A673 (cell line): ENCODE measurements around the gene UGP2. TPM values are rescaled to one million over a fixed set of nuclear protein-coding genes. Genes with fewer than 3 reads are reported as not detected.

Experiments used
- BruUV-seq: library from RNA; stranded (reverse); fragments of 400-500 nt; replicated peaks from 2 replicates; lab custom pipeline; 2021; lab: Mats Ljungman, UMichigan
- CTCF ChIA-PET: fragments of 300-600 bp; sonication (Branson Sonifier 250); formaldehyde crosslinking; loops from one replicate; lab custom pipeline; 2022; ENCODE audit warnings: antibody characterized with exemption; lab: Charles Lee
- POLR2A ChIA-PET: fragments of 300-600 bp; sonication (Branson Sonifier 250); formaldehyde crosslinking; loops from one replicate; lab custom pipeline; 2022; ENCODE audit warnings: antibody characterized with exemption; ENCODE audit not compliant: low non-redundant PET; lab: Charles Lee
- DNase-seq: peaks from one replicate; pipeline ENCODE4 v3.0.0-alpha.2; 2015; ENCODE audit warnings: low spot score
- H3K27ac ChIP-seq: fragments of 200-600 bp; sonication (generic); 2 replicates; pipeline ENCODE4 v1.5.1; 2016; ENCODE audit warnings: mixed run types, low read depth, mild to moderate bottlenecking, mixed read lengths, antibody characterized with exemption, low read length; ENCODE audit not compliant: poor library complexity, severe bottlenecking
- H3K27me3 ChIP-seq: fragments of 200-600 bp; sonication (generic); replicated peaks from 2 replicates; pipeline ENCODE4 v1.6.1; 2017; ENCODE audit warnings: mixed run types, low read depth, mild to moderate bottlenecking, mixed read lengths, antibody characterized with exemption, low read length; ENCODE audit not compliant: insufficient read depth, poor library complexity
- H3K36me3 ChIP-seq: fragments of 200-600 bp; sonication (generic); 2 replicates; pipeline ENCODE4 v1.6.1; 2016; ENCODE audit warnings: mixed run types, mild to moderate bottlenecking, mixed read lengths, antibody characterized with exemption, low read length; ENCODE audit not compliant: insufficient read depth, poor library complexity, severe bottlenecking
- H3K4me1 ChIP-seq: fragments of 200-600 bp; sonication (generic); 2 replicates; pipeline ENCODE4 v1.6.1; 2017; ENCODE audit warnings: mixed run types, mild to moderate bottlenecking, mixed read lengths, antibody characterized with exemption, low read length; ENCODE audit not compliant: insufficient read depth, poor library complexity, severe bottlenecking
- H3K4me3 ChIP-seq: fragments of 200-600 bp; sonication (generic); 2 replicates; pipeline ENCODE4 v1.5.1; 2016; ENCODE audit warnings: low read depth, mixed run types, mild to moderate bottlenecking, mixed read lengths, low read length; ENCODE audit not compliant: poor library complexity, severe bottlenecking
- H3K9me3 ChIP-seq: fragments of 200-600 bp; sonication (generic); 2 replicates; pipeline ENCODE4 v1.6.1; 2016; ENCODE audit warnings: mixed run types, low read depth, mild to moderate bottlenecking, mixed read lengths, antibody characterized with exemption, low read length; ENCODE audit not compliant: poor library complexity, severe bottlenecking
- CTCF ChIP-seq: fragments of 300-800, 200-600 bp; sonication (generic); conservative IDR thresholded peaks from 2 replicates; pipeline ENCODE4 v1.5.1; 2017; ENCODE audit warnings: low read depth, mild to moderate bottlenecking, antibody characterized with exemption, low read length, moderate library complexity, mixed read lengths
- EZH2 ChIP-seq: fragments of 200-600 bp; sonication (generic); IDR thresholded peaks from 2 replicates; pipeline ENCODE4 v1.6.1; 2017; ENCODE audit warnings: borderline replicate concordance, low read depth, mild to moderate bottlenecking, mixed read lengths, antibody characterized with exemption, low read length; ENCODE audit not compliant: poor library complexity, severe bottlenecking
- intact Hi-C: fragments of 100-400 bp; cut with micrococcal nuclease; formaldehyde crosslinking; loops from one replicate; pipeline ENCODE4 v1.10.0; 2022; ENCODE audit not compliant: unreplicated experiment
- total RNA-seq: library from RNA; stranded (reverse); gene quantifications from 2 replicates; pipeline ENCODE4 v1.2.3, GENCODE V29; 2021

Gene UGP2
- total RNA-seq, 1 experiment from 2014 or later, result 60.3 TPM

- no peak overlapping the region for H3K27ac ChIP-seq
- no peak overlapping the region for H3K4me3 ChIP-seq
- ChIA-PET POLR2A (no interaction called here), CTCF (interaction anchor here (0.6 kb wide), 1 partner anchor 235 kb away, joined by 4 read pairs; no protein-coding TSS in a partner anchor)
- intact Hi-C loops, result no loop called here
- no peaks in the 10 kb centered on the region for H3K36me3 ChIP-seq
- no peaks in the 10 kb centered on the region for H3K9me3 ChIP-seq
- no peak for TF ChIP-seq EZH2
- TF ChIP-seq CTCF, result no peak
- no peaks in the 10 kb centered on the region for H3K27me3 ChIP-seq
- no peak for DNase-seq
- no TSS peak for BruUV-seq
- no peaks in the 10 kb centered on the region for H3K4me1 ChIP-seq
Measured at GRCh38 chr2:63827749-63828148, 13.9 kb upstream of the UGP2 start.

GRCh38 chr2:63831176-63831575 lies 10.5 kb upstream of the UGP2 start:
- no peaks in the 10 kb centered on the region for H3K27me3 ChIP-seq
- no peaks in the 10 kb centered on the region for H3K9me3 ChIP-seq
- TF ChIP-seq EZH2, result no peak
- TF ChIP-seq CTCF, result no peak
- BruUV-seq, result no TSS peak
- ChIA-PET CTCF (no interaction called here), POLR2A (no interaction called here)
- intact Hi-C loops, result no loop called here
- no peak for DNase-seq
- no peaks in the 10 kb centered on the region for H3K4me1 ChIP-seq
- no peaks in the 10 kb centered on the region for H3K36me3 ChIP-seq
- H3K27ac ChIP-seq, result no peak overlapping the region
- H3K4me3 ChIP-seq, result no peak overlapping the region

DNA sequence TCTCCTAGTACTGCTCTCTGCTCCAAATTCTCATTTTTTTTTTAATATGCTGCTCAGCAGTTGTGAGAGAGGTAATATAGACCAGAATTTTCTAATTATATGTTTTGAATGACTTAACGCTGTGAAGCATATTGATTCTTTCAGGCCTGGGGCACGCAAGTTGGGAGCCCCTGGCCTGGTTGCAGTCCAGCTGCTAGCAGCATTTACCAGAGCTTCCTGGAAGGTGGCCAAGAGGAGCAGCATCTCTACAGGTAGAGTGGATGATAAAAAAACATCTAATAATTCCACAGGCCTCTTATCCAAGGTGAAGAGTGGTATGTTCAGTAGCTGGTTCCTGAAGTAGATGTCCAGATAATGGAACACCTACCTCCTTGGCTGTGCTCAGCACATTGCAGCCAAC lies 7.3 kb upstream of the UGP2 start:
- no peaks in the 10 kb centered on the region for H3K36me3 ChIP-seq
- intact Hi-C loops, result no loop called here
- H3K9me3 ChIP-seq, result no peaks in the 10 kb centered on the region
- no peaks in the 10 kb centered on the region for H3K4me1 ChIP-seq
- CTCF ChIA-PET, result no interaction called here
- no peaks in the 10 kb centered on the region for H3K27me3 ChIP-seq
- DNase-seq, result no peak
- no peak overlapping the region for H3K4me3 ChIP-seq
- no TSS peak for BruUV-seq
- TF ChIP-seq EZH2 (no peak), CTCF (no peak)
- no peak overlapping the region for H3K27ac ChIP-seq
- POLR2A ChIA-PET, result no interaction called here
